Measurements from ENCODE around the gene PRSS3.
"Not testable (repeated sequence)": the region's sequence is repeated elsewhere in the genome, so short reads cannot be mapped to it uniquely, and the experiment has no call there.

The PRSS3 gene

DNA sequence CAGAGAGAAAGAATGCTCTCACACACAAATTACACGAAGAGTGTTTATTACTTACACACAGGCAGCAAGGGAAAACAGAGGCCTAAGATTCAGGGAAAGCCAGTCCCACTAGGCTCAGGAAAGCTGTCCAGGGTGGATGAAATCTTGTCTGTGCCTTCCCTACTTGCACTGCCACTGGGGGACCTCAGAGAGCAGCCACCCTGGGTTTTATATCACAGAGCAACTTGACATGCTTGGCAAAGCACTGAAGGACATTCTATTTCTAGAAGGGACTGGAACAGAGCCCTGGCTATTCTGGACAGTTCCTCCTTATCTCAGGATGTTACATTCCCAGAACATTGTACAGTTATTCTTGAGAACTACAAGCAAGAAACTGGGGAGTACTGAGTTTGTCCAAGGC lies 7.5 kb upstream of the PRSS3 start:
- no peak for DNase-seq

DNA sequence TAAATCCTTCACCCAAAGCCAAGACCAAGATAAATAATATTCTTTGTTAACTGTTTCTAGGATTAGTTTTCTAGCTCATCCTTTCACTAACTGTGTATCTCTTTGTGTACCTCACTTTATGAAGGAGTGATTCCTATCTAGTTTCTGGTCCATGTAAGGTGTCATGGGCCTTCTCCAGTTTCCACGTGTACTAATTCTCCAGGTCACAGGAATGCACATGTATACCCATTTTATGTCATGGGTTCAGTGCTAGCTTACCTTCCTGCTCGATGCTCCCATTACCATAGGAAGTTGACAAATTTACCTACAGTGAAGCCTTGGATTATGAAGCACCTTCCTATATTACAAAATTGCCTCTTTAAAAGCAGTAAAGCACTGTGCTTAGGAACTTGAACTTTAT lies 5.9 kb upstream of the PRSS3 start:
- not testable (repeated sequence) for DNase-seq

DNA sequence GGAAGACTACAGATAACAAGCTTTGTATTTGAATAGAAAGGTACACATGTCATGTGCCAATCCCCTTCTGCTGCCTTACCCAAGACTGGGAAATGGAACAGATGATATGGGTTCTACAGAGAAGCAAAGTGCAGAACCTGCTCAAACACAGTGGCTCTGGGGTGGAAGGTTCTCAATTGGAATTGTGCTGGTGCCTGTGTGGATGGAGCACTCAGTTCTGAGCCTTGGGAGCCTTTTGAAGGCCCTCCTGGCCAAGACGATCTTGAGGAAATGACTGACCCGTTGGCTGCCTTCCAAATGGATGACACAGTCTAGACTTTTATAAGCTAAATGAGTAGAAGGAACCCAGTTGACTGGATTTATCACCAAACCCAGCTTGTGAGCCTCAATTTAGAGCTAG lies 4.2 kb upstream of the PRSS3 start:
- no peak for DNase-seq

DNA sequence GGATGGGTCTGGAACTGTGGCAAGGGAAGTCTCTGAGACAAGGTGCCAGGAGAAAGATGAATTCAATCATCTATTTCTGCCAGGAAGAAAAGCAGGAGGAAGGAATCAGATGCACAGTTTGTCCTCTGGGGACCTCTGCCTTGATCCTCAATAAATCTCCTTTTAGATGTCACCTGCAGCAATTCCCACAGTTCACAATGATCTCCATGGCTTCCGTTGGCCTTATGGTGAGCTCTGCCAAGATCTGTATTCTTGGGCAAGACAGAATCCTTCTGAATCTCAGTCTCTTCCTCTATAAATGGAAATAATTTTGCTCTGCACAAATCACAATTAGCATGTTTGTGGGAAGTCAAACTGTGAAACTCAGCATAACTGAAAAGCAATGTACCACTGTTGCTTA lies 1.9 kb upstream of the PRSS3 start:
- DNase-seq = not testable (repeated sequence)

DNA sequence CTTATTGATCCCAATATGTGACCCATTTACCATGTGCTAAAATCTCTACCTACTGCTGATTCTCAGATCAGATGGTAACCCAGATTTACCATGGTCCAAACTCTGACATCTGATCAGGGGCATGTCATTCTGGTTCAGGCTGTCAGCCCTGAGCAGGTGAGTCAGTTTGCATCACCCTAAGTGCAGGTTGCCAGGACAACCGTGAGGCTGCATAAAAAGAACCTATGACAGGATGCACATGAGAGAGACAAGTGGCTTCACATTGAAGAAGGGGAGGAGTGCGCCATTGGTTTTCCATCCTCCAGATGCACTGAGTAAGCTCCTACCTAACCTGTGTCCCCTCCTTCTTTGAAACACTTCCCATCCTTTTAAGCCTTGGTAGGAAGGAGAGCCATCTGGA lies 801 bp upstream of the PRSS3 start:
- DNase-seq = no peak

DNA sequence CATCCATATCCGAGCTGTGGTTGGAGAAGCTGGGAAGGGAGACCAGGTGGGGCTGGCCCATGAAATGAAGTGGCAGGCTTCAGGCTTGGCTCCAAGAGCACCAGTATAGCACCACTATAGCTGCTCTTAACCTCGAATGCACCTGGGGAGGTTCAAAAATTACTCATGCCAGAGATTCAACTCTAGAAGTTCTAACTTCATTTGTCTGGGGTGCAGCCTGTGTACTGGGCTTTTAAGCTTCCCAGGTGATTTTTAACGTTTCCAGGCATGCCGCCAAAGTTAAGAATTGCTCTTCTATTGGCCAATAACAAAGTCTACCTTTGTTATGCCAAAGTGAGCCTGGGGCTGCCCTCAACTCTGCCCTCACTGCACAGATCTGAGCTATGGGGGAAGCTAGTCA lies 458 bp downstream of the PRSS3 start:
- DNase-seq = no peak

DNA sequence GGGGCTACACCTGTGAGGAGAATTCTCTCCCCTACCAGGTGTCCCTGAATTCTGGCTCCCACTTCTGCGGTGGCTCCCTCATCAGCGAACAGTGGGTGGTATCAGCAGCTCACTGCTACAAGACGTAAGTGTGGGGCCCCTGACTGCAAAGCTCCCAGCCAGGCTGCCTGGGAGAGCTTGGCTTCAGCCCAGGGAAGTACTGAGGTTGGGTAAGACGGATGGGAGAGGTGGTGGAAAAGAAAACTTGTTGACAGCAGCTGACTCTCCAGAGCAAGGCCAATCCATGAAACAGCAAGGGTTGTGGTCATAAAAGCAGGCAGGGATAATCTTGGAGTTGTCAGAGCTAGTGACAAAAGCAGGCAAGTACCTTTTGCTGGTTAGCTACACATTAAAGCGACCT lies 1.3 kb downstream of the PRSS3 start:
- not testable (repeated sequence) for DNase-seq

DNA sequence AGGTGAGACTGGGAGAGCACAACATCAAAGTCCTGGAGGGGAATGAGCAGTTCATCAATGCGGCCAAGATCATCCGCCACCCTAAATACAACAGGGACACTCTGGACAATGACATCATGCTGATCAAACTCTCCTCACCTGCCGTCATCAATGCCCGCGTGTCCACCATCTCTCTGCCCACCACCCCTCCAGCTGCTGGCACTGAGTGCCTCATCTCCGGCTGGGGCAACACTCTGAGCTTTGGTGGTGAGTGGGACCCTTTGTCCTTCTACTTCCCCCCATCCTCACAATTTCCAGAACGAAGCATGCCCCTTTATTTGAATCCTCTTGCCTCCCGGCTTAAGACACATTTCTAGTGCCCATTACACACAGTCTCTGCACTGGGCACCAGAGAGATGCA lies 2.5 kb downstream of the PRSS3 start:
- no peak for DNase-seq

DNA sequence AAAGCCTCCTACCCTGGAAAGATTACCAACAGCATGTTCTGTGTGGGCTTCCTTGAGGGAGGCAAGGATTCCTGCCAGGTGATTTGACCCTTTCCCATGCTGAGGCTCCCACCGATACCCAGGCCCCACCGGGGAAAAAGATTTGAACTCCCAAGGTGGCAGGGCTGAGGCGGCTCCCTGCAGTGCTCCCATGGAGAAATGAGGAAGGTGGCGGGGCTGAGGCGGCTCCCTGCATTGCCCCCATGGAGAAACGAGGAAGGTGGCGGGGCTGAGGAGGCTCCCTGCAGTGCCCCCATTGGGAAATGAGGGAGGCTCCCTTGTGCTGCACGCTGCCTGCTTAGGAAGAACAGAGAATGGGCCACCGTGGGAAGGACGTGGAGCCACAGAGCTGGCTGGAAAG lies 3.2 kb downstream of the PRSS3 start:
- DNase-seq = no peak

DNA sequence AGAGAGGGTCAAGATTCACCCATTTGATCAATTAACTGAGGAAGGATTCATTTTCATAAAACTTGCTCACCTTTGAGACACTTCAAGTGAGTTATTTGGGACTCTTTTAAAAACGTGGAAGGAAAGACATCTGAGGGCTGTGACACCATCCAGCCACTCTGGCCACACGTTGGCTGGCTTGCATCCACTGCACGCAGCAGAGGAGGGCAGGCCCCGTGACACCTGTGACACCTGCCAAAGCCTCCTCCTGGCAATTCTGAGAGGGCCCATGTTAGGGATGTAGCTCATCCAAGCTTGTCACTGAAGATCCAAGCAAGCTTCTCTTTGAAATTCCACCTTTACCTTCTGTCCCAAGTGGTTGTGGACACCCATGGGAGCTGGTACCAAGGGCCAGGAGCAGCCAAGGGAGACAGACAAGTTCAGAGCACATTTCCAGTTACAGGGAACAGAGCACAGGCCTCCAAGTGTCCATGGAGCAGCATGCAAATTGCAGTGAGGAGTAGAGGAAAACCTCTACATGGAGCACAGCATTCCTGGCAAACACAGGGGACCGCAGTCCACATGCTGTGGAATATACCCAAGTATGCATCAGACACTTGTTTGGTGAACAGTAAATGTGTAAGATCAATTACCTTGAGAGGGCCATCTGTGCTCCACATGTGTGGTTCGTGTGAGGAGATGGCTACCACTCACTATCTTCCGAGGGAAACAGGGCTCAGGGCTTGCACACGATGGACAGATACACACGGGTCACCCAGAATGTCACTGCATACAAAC lies 4.8 kb downstream of the PRSS3 start:
- DNase-seq = no peak

DNA sequence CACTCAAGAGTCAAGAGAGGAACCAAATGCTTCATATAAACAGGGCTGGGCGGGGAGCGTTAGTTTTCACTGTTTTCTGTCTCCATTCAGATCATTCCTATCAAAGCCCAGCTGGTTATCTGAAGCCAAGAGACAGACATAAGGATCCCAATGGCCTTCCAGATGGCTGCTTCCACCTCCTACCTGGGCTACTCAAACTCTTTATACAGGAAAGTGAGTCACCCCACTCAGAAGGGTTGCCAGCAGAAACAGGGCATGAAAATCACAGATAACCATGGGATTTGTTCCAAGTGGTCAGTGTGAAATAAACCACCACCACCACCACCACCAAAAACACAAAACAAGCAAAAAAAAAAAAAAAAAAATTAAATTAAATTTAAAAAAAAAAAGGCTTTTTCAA lies 5.5 kb downstream of the PRSS3 start:
- peak; percentile 48 for DNase-seq

DNA sequence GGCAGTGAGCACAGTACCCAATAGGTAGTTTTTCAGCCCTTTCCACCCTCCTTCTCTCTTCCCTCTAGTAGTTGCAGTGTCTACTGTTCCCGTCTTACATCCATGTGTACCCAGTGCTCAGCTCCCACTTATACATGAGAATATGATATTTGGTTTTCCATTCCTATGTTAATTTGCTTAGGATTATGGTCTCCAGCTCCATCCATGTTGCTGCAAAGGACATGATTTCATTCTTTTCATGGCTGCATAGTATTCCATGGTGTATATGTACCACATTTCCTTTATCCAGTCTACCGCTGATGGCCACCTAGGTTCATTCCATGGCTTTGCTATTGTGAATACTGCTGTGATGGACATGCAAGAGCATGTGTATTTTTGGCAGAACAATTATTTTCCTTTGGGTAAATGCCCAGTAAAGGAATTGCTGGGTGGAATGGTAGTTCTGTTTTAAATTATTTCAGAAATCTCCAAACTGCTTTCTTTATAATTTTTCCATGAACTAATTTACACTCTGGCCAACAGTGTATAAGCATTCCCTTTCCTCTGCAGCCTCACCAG lies 6.7 kb downstream of the PRSS3 start:
- DNase-seq = not testable (repeated sequence)

DNA sequence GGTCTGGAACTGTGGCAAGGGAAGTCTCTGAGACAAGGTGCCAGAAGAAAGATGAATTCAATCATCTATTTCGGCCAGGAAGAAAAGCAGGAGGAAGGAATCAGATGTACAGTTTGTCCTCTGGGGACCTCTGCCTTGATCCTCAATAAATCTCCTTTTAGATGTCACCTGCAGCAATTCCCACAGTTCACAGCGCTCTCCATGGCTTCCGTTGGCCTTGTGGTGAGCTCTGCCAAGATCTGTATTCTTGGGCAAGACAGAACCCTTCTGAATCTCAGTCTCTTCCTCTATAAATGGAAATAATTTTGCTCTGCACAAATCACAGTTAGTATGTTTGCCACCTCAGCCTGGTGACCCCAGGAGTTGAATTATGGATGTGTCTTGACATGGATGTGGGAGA lies 8.8 kb downstream of the PRSS3 start:
- not testable (repeated sequence) for DNase-seq

DNA sequence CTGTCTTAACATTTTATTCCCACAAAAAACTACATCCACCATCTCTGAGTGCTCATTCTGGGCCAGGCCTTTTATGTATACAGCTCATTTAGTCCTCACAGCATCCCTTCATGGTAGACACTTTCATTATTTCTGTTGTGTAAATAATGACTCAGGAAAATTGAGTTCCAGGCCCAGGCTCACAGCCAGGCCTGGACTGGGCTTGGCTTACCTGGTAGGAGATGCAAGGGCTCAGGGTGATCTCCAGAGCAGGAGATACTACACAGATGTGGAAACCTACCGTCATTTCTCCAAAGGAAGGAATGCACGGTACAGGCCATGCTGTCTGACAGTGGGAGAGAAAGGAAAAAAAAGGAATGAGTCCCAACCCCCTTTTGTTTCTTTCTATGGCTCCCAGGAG lies 11.8 kb downstream of the PRSS3 start:
- DNase-seq = not testable (repeated sequence)

DNA sequence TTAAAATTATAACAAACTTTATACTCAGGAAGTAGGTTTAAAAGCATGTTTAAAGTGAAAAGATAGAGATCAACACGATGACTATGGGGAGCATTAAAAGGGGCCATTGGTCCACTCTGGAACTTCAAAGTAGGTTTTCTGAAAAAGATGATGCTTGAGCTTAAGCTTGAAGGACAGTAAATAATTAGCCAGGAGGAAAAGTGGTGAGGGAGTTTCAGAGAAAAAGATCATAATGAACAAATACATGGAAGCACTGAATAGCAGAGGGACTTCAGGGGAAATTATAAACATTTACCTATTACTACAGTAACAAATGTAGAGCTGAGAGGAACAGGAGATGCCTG lies 13.6 kb downstream of the PRSS3 start:
- DNase-seq = not testable (repeated sequence)

DNA sequence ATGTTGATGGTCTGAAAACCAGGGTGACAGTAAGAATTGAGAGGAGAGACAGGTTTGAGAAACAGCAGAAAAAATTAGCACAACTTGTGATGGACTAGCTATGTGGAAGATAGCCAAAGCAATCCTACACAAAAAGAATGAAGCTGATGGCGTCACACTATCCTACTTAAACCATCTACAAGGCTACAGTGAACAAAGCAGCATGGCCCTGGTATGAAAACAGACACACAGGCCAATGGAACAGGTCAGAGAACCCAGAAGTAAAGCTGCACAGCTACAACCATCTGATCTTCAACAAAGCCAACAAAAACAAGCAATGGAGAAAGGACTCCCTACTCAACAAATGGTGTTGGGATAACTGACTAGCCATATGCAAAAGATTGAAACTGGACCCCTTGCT lies 14.1 kb downstream of the PRSS3 start:
- no peak for DNase-seq

DNA sequence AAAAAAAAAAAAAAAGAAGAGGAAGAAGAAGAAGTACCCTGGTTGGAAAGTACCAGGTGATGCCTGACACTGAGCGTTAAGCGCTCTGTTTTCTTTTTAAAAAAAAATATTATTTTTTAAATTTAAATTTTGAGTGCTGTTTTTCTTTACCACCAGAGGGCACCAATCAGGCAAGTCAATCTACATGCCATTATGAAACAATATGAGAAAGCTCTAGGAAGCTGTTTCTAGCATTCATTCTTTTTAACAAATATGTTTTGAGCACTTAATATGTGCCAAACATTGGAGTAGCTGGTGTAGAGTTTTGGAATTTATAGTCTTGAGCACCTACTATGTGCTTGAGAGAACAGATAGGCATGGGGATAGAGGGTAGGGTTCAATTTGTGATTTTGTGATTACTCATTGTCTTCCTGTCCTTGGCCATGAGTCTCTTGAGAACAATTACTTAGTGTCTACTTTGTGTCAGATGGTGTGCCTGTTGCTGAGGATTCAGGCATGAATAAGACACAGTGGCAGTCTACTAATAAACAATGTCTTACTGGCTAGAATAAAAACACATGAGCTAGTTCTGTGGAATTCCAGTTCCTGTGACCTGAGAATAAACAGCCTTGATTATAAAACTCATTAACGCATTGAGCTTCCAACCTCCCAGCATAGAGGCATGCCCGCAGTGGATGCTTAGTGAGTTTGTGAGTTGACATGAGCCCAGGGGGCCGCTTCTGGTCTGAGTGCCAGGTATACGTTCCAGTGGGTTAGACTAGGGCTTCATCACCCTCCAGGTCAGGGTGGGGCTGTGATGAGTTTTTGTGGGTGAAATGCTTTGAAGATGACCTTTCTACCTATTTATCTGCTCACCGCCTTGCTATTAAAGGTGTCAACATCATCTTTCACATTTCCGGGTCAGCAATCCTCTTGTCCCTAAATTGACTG lies 18.6 kb downstream of the PRSS3 start:
- DNase-seq = no peak

DNA sequence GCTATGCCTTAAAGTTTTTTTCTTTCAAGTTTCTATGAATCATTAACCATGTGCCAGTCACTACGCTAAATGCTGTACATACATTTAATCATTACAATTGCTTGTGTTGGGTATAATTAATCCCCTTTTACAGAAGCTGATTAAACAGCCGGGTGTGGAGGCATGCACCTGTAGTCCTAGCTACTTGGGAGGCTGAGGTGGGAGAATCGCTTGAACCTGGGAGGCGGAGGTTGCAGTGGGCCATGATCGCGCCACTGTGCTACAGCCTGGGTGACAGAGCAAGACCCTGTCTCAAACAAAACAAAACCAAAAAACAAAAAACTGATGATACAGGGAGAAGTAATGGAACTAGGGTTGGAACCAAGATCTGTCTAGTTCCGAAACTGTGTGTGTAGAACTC lies 20.4 kb downstream of the PRSS3 start:
- no peak for DNase-seq

DNA sequence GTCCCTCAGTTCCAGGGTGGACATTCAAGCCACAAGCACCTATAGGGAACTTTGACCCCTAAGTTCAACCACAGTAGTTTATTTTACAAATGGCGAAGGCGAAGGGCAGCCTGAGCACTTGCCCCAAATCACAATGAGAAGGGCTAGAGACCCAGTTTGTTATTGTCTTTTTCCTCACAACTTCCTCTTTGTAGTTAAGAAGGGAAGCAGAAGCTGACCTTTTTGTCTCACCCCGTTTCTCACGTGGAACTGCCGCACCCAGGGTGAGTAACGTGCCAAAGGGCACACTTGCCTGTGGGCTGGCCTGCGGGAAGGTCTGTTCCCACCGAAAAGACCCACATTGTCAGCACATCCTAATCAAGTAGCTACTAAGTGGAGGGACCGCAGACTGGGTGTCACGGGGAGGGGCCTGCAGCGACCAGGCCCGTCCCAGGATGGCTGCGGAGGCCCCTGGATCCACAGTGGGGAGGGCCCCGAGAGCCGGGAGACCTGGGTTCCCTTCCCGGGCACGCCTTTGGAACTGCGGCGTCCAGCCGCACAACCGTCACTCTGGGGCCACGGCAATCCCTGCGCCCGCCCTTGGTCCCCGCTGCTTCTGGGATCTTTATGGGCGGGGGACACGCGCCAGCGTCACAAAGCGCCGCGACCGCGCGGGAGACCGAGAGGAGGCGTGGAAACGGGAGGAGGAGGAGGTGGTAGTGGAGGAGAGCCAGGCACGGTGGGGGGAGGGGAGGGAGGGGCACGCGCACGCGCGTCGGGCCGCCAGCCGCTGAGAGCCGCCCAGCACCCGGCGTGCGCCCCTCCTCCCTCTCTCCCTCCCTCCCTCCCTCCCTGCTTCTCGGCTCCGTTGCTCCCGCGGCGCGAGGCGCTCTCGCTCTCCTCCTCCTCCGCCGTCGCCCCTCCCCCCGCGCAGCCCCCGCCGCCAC lies 21.2 kb downstream of the PRSS3 start, which contains the start of gene UBE2R2:
Gene UBE2R2, plus strand, starts transcription at position 834 of the 926 bp plus-strand sequence. CDS start 598 bp downstream, outside the sequence.
- DNase-seq = peak; percentile 73

DNA sequence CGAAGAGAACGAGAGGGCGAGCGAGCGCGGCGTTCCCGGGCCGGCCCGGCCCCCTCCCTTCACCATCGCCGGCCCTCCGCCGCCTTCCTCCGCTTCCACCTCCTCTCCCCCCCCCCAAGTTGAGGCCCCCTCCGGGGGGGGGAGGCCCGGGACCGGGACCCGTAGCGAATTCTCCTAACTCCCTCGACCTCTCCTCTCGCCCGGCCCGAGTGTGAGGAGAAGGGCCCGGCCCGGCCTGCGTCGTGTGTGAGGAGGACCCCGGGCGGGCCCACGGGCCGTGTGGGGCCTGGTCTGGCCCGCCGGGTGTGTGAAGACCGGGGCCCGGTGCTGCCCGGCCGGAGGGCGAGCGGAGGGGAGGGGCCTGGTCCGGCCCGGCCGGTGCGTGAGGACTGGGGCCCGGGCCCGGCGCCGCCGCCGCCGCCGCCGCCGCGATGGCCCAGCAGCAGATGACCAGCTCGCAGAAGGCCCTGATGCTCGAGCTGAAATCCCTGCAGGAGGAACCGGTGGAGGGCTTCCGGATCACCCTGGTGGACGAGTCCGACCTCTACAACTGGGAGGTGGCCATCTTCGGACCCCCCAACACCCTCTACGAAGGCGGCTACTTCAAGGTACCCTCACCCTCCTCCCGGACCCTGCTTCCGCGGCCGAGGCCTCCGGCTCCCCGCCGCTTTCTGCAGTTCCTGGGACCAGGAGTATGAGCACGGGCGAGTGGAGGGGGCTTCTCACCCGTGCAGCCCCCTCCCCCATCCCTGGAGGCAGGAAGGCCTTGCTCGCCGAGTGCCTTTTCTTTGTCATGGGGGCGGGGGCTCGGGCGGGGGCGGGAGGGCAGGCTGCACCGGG lies 22.2 kb downstream of the PRSS3 start:
- peak; percentile 44 for DNase-seq

DNA sequence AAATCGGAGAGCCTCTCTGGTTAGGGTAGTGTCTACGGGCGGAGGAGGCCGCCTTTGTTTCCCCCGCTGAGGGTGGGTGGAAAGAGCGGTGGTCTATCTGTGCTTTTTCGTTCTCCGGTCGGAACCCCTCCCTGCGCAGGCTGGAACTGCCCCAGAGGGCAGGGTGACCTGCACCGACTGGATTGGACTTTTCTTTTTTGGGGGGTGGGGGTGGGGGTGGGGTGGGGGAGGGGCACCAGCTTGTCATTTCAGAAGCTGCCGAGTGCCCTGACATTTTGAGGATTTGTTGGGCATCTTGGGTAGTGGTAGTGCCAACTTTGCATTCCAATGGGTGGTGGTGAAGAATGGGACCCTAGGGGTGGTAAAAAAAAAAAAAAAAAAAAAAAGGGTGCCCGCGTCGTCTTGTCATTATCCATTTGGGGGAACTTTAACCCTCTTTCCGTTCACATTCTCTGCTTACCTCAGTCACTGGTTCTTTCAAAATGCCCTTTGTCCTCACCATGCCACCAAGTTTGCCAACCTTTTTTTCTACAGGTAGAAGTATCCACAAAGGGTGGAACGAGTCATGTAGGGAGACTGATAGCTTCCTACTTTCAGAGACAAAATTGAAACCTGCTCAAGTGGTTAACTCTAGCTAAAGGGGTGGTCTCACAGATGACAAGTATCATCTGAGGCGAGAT lies 22.9 kb downstream of the PRSS3 start:
- no peak for DNase-seq
